Keratinocyte (primary cell): ENCODE measurements around the gene TMEM50B. TPM values are rescaled to one million over a fixed set of nuclear protein-coding genes. Genes with fewer than 3 reads are reported as not detected.
"Not testable (repeated sequence)": the region's sequence is repeated elsewhere in the genome, so short reads cannot be mapped to it uniquely, and the experiment has no call there.

Source experiments
- DNase-seq: peaks from one replicate; pipeline ENCODE4 v3.0.0-alpha.2; 2011; ENCODE audit warnings: low read depth, missing footprints, low spot score
- FAIRE-seq: peaks from 2 replicates; lab custom pipeline; 2011; peaks lifted over from hg19 to GRCh38; lab: Jason Lieb, UNC
- H2AFZ ChIP-seq: 2 replicates; pipeline ENCODE4 v1.6.0; 2012; ENCODE audit warnings: low read length, control low read depth, inconsistent platforms; ENCODE audit not compliant: control insufficient read depth
- H3K27ac ChIP-seq: 2 replicates; pipeline ENCODE4 v1.5.1; 2011; ENCODE audit warnings: low read length; ENCODE audit not compliant: control insufficient read depth, insufficient read depth
- H3K27me3 ChIP-seq: 3 replicates; pipeline ENCODE4 v1.6.0; 2011; ENCODE audit warnings: low read length; ENCODE audit not compliant: control insufficient read depth, insufficient read depth; ENCODE audit errors: extremely low read depth
- H3K36me3 ChIP-seq, 2 experiments: 2 replicates in 1 of 2; 3 replicates in 1 of 2; pipeline ENCODE4 v1.5.1; 2011; ENCODE audit warnings: low read length in 2 of 2, mild to moderate bottlenecking in 1 of 2; ENCODE audit not compliant: control insufficient read depth in 2 of 2, insufficient read depth in 2 of 2; ENCODE audit errors: extremely low read depth in 1 of 2
- H3K4me1 ChIP-seq: 3 replicates; pipeline ENCODE4 v1.5.1; 2011; ENCODE audit warnings: low read length; ENCODE audit not compliant: control insufficient read depth, insufficient read depth; ENCODE audit errors: extremely low read depth
- H3K4me2 ChIP-seq: 3 replicates; pipeline ENCODE4 v1.6.0; 2011; ENCODE audit warnings: low read depth, low read length; ENCODE audit not compliant: control insufficient read depth, insufficient read depth; ENCODE audit errors: extremely low read depth
- H3K4me3 ChIP-seq, 3 experiments: fragments of 200-600 bp in 1 of 3; sonication (generic) in 1 of 3; 2 replicates in 2 of 3; 3 replicates in 1 of 3; pipeline ENCODE4 v1.5.1; 2011 to 2016; ENCODE audit warnings: low read length in 3 of 3, mild to moderate bottlenecking in 3 of 3, control low read depth in 2 of 3, inconsistent platforms in 1 of 3, low read depth in 1 of 3, mixed read lengths in 1 of 3, mixed run types in 1 of 3, moderate library complexity in 1 of 3; ENCODE audit not compliant: control insufficient read depth in 2 of 3, insufficient read depth in 2 of 3; ENCODE audit errors: extremely low read depth in 1 of 3
- H3K79me2 ChIP-seq: 2 replicates; pipeline ENCODE4 v1.6.0; 2012; ENCODE audit warnings: low read length; ENCODE audit not compliant: control insufficient read depth, insufficient read depth
- H3K9ac ChIP-seq: 3 replicates; pipeline ENCODE4 v1.6.0; 2011; ENCODE audit warnings: low read length; ENCODE audit not compliant: control insufficient read depth, insufficient read depth; ENCODE audit errors: extremely low read depth
- H3K9me1 ChIP-seq: 3 replicates; pipeline ENCODE4 v1.6.0; 2011; ENCODE audit warnings: low read length; ENCODE audit not compliant: control insufficient read depth, insufficient read depth; ENCODE audit errors: extremely low read depth
- H3K9me3 ChIP-seq: 2 replicates; pipeline ENCODE4 v1.5.1; 2012; ENCODE audit warnings: low read depth, low read length; ENCODE audit not compliant: control insufficient read depth
- H4K20me1 ChIP-seq: 3 replicates; pipeline ENCODE4 v1.6.0; 2011; ENCODE audit warnings: low read length; ENCODE audit not compliant: control insufficient read depth, insufficient read depth; ENCODE audit errors: extremely low read depth
- EZH2 ChIP-seq: IDR thresholded peaks from one replicate; pipeline ENCODE4 v1.6.1; 2012; ENCODE audit warnings: inconsistent platforms, mild to moderate bottlenecking, low read length, moderate library complexity
- dilution Hi-C: fragments of 300-500 bp; cut with MboI; formaldehyde crosslinking; loops from one replicate; pipeline ENCODE4 v1.7.0; 2020; ENCODE audit warnings: low sequenced_read_pairs; ENCODE audit not compliant: extremely low pct_ligation_motif_present
- polyA plus RNA-seq, 5 experiments: library from polyadenylated mRNA; depleted of rRNA in 3 of 5; stranded (reverse) in 3 of 5; stranded (forward) in 1 of 5; unstranded in 1 of 5; fragments of >200 nt; gene quantifications; 1 replicate in 1 of 5; 2 replicates in 3 of 5; 3 replicates in 1 of 5; pipeline versions ENCODE4 v1.2.1 to v1.2.3, GENCODE V29; 2011 to 2012; ENCODE audit warnings: missing spikeins in 2 of 5, low read depth in 1 of 5, low replicate concordance in 1 of 5
- TF ChIP-seq, protein P1 (sequence below), 3 experiments: IDR thresholded peaks in 1 of 3; conservative IDR thresholded peaks in 1 of 3; optimal IDR thresholded peaks in 1 of 3; 2 replicates in 2 of 3; 3 replicates in 1 of 3; pipeline versions ENCODE3 to v1.5.1; 2011; ENCODE audit warnings: low read length in 3 of 3, mild to moderate bottlenecking in 3 of 3, moderate library complexity in 2 of 3, control low read depth in 1 of 3, inconsistent platforms in 1 of 3; ENCODE audit not compliant: insufficient read depth in 2 of 3; ENCODE audit errors: extremely low read depth in 1 of 3

Gene TMEM50B
- polyA plus RNA-seq, 1 donor (not counting 4 experiments of a cell fraction or from before 2014, with no cell fraction given) = 39.7 TPM

DNA sequence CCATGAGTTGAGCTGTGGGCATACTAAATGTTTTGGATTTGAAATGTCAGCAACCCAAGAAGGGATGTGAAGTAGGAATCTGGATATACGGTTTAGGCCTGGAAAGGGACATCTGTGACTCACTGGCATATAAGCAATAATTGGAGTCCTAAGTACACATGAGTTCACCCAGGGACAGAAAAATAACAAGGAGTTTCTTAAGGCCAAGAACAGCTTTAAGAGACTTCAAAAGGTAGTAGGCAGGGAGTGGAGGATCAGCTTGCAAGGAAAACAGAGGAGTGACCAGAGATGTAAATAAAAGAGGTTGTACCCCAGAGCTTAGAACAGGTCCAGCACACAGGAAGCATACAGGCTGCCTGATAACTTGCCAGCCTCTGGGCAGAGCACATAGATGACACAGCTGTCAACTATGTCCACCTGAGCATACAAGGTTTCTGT is 28.1 kb downstream of the TMEM50B start:
- FAIRE-seq = peak; percentile 67
- dilution Hi-C loops = no loop called here

DNA sequence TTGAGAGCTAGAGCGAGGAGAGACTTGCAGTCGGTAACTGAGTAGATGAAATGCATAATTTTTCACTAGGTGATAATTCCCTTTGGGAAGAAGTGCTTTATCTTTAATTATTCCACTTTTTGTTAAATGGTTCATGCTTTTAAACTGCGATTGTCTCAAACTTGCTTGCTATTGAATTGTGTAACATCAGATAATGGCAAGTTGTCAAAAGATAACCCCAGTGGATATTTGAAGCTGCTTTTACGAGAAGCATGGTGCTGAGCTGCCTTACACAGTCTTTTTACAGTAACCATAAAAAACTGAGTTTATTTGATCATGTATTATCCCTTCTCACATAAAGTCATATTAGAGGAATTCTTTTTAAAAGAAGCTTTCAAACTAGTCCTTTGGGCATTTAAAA is 30.2 kb downstream of the TMEM50B start:
- FAIRE-seq (no peak), DNase-seq (no peak)
- Histone ChIP-seq H3K27me3 (no peaks in the 10 kb centered on the region), H3K4me2 (no peak overlapping the region), H3K36me3 (no peaks in the 10 kb centered on the region), H4K20me1 (no peaks in the 10 kb centered on the region), H2AFZ (no peak overlapping the region), H3K9me3 (no peaks in the 10 kb centered on the region), H3K79me2 (no peaks in the 10 kb centered on the region), H3K27ac (no peak overlapping the region), H3K4me3 (no peak overlapping the region), H3K9me1 (no peaks in the 10 kb centered on the region), H3K4me1 (peaks cover 10% of the 10 kb centered on the region), H3K9ac (no peak overlapping the region)
- TF ChIP-seq, protein P1, sequence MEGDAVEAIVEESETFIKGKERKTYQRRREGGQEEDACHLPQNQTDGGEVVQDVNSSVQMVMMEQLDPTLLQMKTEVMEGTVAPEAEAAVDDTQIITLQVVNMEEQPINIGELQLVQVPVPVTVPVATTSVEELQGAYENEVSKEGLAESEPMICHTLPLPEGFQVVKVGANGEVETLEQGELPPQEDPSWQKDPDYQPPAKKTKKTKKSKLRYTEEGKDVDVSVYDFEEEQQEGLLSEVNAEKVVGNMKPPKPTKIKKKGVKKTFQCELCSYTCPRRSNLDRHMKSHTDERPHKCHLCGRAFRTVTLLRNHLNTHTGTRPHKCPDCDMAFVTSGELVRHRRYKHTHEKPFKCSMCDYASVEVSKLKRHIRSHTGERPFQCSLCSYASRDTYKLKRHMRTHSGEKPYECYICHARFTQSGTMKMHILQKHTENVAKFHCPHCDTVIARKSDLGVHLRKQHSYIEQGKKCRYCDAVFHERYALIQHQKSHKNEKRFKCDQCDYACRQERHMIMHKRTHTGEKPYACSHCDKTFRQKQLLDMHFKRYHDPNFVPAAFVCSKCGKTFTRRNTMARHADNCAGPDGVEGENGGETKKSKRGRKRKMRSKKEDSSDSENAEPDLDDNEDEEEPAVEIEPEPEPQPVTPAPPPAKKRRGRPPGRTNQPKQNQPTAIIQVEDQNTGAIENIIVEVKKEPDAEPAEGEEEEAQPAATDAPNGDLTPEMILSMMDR (optimal IDR thresholded peaks at IDR 0.05 in 1 of 3, IDR thresholded peaks at IDR 0.05 in 1 of 3, conservative IDR thresholded peaks at IDR 0.05 in 1 of 3; ENCODE audit: extremely low read depth in 1 of 3, insufficient read depth in 2 of 3, low read length in 3 of 3) = no peak
- TF ChIP-seq EZH2 = no peak
- dilution Hi-C loops = no loop called here

More for the DNA sequence above, 28.1 kb downstream of the TMEM50B start:
- Histone ChIP-seq H3K4me1 (peaks cover 10% of the 10 kb centered on the region), H2AFZ (no peak overlapping the region), H3K9ac (no peak overlapping the region), H3K9me1 (no peaks in the 10 kb centered on the region), H3K27me3 (no peaks in the 10 kb centered on the region), H4K20me1 (no peaks in the 10 kb centered on the region), H3K4me2 (no peak overlapping the region), H3K36me3 (peaks cover 0 to 2% of the 10 kb centered on the region in 2 experiments), H3K9me3 (no peaks in the 10 kb centered on the region), H3K27ac (no peak overlapping the region), H3K79me2 (no peaks in the 10 kb centered on the region), H3K4me3 (no peak overlapping the region)
- TF ChIP-seq, protein P1 (optimal IDR thresholded peaks at IDR 0.05 in 1 of 3, IDR thresholded peaks at IDR 0.05 in 1 of 3, conservative IDR thresholded peaks at IDR 0.05 in 1 of 3; ENCODE audit: extremely low read depth in 1 of 3, insufficient read depth in 2 of 3, low read length in 3 of 3) = no peak
- TF ChIP-seq EZH2 = no peak
- DNase-seq = no peak

DNA sequence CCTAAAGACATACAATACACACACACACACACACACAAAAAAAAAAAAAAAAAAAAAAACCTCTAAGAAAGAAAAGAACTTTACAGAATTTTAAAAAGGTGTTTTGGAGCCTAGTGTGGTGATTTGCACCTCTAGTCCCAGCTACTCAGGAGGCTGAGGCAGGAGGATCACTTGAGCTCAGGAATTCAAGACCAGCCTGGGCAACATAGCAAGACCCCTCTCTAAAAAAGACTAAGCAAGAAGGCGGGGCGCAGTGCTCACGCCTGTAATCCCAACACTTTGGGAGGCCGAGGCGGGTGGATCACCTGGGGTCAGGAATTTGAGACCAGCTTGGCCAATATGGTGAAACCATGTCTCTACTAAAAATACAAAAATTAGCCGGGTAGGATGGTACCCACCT is 33.2 kb downstream of the TMEM50B start:
- dilution Hi-C loops, FAIRE-seq, H3K27ac ChIP-seq: not testable (repeated sequence)

More for the DNA sequence above, 33.2 kb downstream of the TMEM50B start:
- not testable (repeated sequence) for H3K27me3 ChIP-seq, H2AFZ ChIP-seq, H4K20me1 ChIP-seq, DNase-seq, H3K4me2 ChIP-seq, H3K9me1 ChIP-seq, H3K9me3 ChIP-seq, H3K9ac ChIP-seq, H3K36me3 ChIP-seq, H3K4me3 ChIP-seq, H3K79me2 ChIP-seq
- H3K4me1 ChIP-seq = peaks cover 14% of the 10 kb centered on the region
